Large intestine (tissue), 3 donors: ENCODE measurements around the gene ARRDC5. TPM values are rescaled to one million over a fixed set of nuclear protein-coding genes. Genes with fewer than 3 reads are reported as not detected.
"Not testable (repeated sequence)": the region's sequence is repeated elsewhere in the genome, so short reads cannot be mapped to it uniquely, and the experiment has no call there.

Experiments
- DNase-seq, 2 donors: peaks; one replicate each; pipeline versions ENCODE4 v3.0.0 to v3.0.0-alpha.2; 2013
- H3K27ac ChIP-seq: one replicate; pipeline ENCODE4 v1.5.1; 2013; ENCODE audit warnings: low read length
- H3K27me3 ChIP-seq: 2 replicates; pipeline ENCODE4 v1.6.1; 2013; ENCODE audit warnings: low read length; ENCODE audit not compliant: control insufficient read depth, insufficient read depth
- H3K36me3 ChIP-seq: 2 replicates; pipeline ENCODE4 v1.6.1; 2013; ENCODE audit warnings: low read length; ENCODE audit not compliant: control insufficient read depth, insufficient read depth
- H3K4me1 ChIP-seq: one replicate; pipeline ENCODE4 v1.6.1; 2013; ENCODE audit warnings: low read length; ENCODE audit not compliant: control insufficient read depth, insufficient read depth
- H3K4me3 ChIP-seq: one replicate; pipeline ENCODE4 v1.5.1; 2013; ENCODE audit warnings: low read length
- H3K9me3 ChIP-seq: one replicate; pipeline ENCODE4 v1.6.1; 2013; ENCODE audit warnings: mild to moderate bottlenecking, low read depth, low read length, moderate library complexity; ENCODE audit not compliant: control insufficient read depth
- WGBS: methylation state at CpG from one replicate; pipeline ENCODE4 v1.1.5; 2013; ENCODE audit warnings: low lambda C conversion rate; ENCODE audit not compliant: insufficient coverage; 5-methylcytosine and 5-hydroxymethylcytosine counted together
- polyA plus RNA-seq: library from polyadenylated mRNA; unstranded; fragments of 120-200 nt; gene quantifications from one replicate; pipeline ENCODE4 v1.2.1, GENCODE V29; 2013

Gene ARRDC5
- polyA plus RNA-seq, 1 donor, result 0.15 TPM

GRCh38 chr19:4909897-4910593 is 7.3 kb upstream of the ARRDC5 start:
- Histone ChIP-seq H3K27ac (no peak overlapping the region), H3K4me3 (peak overlapping the region; percentile 40), H3K27me3 (no peaks in the 10 kb centered on the region), H3K4me1 (peaks cover 27% of the 10 kb centered on the region), H3K9me3 (no peaks in the 10 kb centered on the region), H3K36me3 (no peaks in the 10 kb centered on the region)
- DNase-seq, result peak; percentile 87 to 93
- WGBS, result no CpG with 5 or more reads among the region's 85 CpGs

DNA sequence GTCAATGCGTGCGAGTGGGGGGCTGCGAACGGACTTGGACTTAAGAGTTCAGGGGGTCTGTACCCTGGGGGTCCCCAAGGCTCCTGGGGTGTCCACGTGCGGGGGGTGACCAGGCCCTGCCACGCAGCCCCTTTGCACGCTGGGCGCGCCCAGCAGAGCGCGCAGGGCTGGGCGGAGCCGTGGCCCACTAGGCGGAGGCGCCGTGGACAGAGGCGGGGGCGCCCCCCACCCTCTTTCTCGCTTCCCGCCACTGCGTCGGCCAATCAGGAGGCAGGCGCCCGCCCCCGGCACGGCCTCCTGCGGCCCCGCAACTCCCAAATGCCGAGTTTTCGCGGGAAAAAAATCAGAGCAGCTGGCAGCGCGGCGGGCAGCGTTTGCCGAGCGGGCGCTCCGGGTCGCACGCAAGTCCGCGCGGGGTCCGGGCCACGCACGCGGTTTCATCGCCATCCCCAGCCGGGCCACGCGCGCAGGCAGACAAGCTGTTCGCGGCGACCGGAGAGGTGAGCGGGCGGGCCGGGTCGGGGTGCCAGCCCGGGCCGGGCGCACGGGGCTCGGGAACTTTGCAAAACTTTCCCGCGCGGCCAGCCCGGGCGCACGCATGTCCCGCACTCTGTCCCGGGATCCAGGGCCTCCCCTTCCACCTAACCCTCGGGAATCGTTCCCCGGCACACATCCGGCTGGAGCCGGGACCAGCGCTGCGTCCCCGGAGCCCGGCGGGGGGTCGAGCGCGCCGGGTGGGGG is 6.6 kb upstream of the ARRDC5 start, which contains the start of gene UHRF1:
Gene UHRF1, plus strand, starts transcription at position 346 of the 741 bp plus-strand sequence. CDS start 1,385 bp downstream, outside the sequence.
- Histone ChIP-seq H3K27ac (peak within 1 kb of the TSS; percentile 23), H3K27me3 (no peaks in the 10 kb centered on the region), H3K9me3 (no peaks in the 10 kb centered on the region), H3K4me1 (peaks cover 25% of the 10 kb centered on the region), H3K36me3 (no peaks in the 10 kb centered on the region), H3K4me3 (peak within 1 kb of the TSS; percentile 40)
- peak in 1 of 2 donors; percentile 44 for DNase-seq
- WGBS, result no CpG with 5 or more reads among the region's 89 CpGs

- H3K27ac ChIP-seq, result peak overlapping the region; percentile 23
- DNase-seq, result no peak
These were observed 6.1 kb upstream of the ARRDC5 start for GRCh38 chr19:4908781-4909155.

DNA sequence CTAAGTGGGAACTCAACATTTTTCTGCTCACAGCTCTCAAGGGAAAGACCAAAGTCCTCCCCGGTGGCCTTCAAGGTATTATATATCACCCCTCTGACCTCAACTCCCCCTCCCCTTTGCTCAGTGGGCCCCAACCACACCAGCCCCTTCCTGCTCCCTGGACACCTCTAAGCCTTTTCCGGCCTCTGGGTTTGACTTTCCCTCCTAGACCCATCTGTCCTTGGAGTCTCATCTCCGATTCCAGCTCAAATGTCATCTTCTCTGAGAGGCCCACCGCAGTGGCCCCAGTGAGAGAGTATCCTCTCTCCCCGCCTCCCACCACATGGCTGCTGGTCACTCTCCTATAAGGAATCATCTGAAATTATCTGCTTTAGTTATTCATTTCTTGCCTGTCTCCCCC is 5.7 kb upstream of the ARRDC5 start:
- H3K27ac ChIP-seq, result peak overlapping the region; percentile 23
- 31% methylated on average over 2 of the region's 5 CpGs for WGBS
- H3K9me3 ChIP-seq, result no peaks in the 10 kb centered on the region
- no peak overlapping the region for H3K4me3 ChIP-seq
- H3K36me3 ChIP-seq, result no peaks in the 10 kb centered on the region
- H3K4me1 ChIP-seq, result peaks cover 25% of the 10 kb centered on the region
- no peaks in the 10 kb centered on the region for H3K27me3 ChIP-seq
- no peak for DNase-seq

More at GRCh38 chr19:4908781-4909155, 6.1 kb upstream of the ARRDC5 start:
- H3K27me3 ChIP-seq, result no peaks in the 10 kb centered on the region
- no CpG with 5 or more reads among the region's 15 CpGs for WGBS
- no peaks in the 10 kb centered on the region for H3K9me3 ChIP-seq
- H3K4me3 ChIP-seq, result peak overlapping the region; percentile 8
- peaks cover 25% of the 10 kb centered on the region for H3K4me1 ChIP-seq
- no peaks in the 10 kb centered on the region for H3K36me3 ChIP-seq

- H3K27me3 ChIP-seq, result no peaks in the 10 kb centered on the region
- H3K4me1 ChIP-seq, result peaks cover 24% of the 10 kb centered on the region
- H3K9me3 ChIP-seq, result no peaks in the 10 kb centered on the region
- no peaks in the 10 kb centered on the region for H3K36me3 ChIP-seq
- no peak overlapping the region for H3K4me3 ChIP-seq
- no CpG with 5 or more reads among the region's 8 CpGs for WGBS
- DNase-seq, result no peak
- no peak overlapping the region for H3K27ac ChIP-seq
These were observed 4.3 kb upstream of the ARRDC5 start for GRCh38 chr19:4906963-4907362.

DNA sequence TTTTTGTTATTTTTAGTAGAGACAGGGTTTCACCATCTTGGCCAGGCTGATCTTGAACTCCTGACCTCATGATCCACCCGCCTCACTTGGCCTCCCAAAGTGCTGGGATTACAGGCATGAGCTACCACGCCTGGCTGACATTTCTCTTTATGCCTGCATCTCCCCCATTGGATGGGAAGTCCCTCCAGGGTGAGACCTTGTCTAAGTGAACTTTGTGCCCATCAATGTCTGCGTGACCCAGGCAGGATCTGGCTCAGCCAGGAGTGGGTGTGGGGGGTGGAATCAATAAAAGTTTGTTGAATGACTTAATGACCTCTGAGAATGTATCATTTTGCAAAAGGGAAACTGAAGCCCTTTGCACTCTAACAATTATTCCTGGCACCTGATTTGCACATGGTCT is 1.8 kb upstream of the ARRDC5 start:
- DNase-seq, result no peak
- H3K4me1 ChIP-seq, result peaks cover 9% of the 10 kb centered on the region
- no peak overlapping the region for H3K27ac ChIP-seq
- H3K36me3 ChIP-seq, result no peaks in the 10 kb centered on the region
- H3K9me3 ChIP-seq, result no peaks in the 10 kb centered on the region
- no peaks in the 10 kb centered on the region for H3K27me3 ChIP-seq
- no CpG with 5 or more reads among the region's 3 CpGs for WGBS
- no peak overlapping the region for H3K4me3 ChIP-seq

GRCh38 chr19:4900879-4901278 is 1.8 kb downstream of the ARRDC5 start:
- H3K4me1 ChIP-seq, H3K27ac ChIP-seq, H3K27me3 ChIP-seq, H3K4me3 ChIP-seq, H3K36me3 ChIP-seq, H3K9me3 ChIP-seq, DNase-seq: not testable (repeated sequence)
- 93% methylated on average over 5 of the region's 13 CpGs for whole genome bisulfite sequencing

DNA sequence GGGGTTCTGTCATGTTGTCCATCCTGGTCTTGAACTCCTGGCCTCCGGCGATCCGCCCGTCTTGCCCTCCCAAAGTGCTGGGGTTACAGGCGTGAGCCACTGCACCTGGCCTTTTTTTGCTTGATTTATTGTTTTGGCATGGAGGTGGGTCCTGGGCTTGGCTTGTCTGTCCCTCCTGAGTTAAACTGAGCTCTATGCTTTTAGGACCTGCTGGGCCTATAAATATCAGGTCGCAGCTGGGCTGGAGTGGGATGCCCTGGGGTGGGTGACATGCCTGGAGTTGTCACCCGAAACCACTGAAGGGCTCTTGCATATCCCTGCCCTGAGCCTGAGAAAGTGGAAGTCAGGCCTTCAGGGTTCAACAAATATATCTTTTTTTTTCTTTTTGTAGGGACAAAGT is 5.5 kb downstream of the ARRDC5 start:
- no peak overlapping the region for H3K27ac ChIP-seq
- no peaks in the 10 kb centered on the region for H3K36me3 ChIP-seq
- no peak for DNase-seq
- no CpG with 5 or more reads among the region's 7 CpGs for WGBS
- no peak overlapping the region for H3K4me3 ChIP-seq
- no peaks in the 10 kb centered on the region for H3K27me3 ChIP-seq
- no peaks in the 10 kb centered on the region for H3K9me3 ChIP-seq
- no peaks in the 10 kb centered on the region for H3K4me1 ChIP-seq

DNA sequence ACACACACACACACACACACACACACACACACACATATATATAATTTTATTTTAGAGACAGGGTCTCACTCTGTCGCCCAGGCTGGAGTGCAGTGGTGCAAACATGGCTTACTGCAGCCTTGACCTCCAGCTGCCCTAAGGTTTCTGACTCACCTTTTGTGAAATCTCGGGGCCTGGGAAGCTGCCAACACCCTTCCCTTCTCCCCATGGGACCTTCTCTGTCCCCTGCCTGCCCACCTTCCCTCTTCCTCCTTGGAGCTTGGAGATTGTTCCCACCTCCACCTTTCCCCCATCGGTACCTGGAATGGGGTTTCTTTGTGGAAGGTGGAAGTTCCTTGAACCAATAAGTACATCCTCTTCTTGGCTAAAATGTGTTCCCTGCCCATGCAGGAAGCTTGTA is 6.3 kb downstream of the ARRDC5 start:
- Histone ChIP-seq H3K27me3 (no peaks in the 10 kb centered on the region), H3K27ac (no peak overlapping the region), H3K4me3 (no peak overlapping the region), H3K4me1 (no peaks in the 10 kb centered on the region), H3K36me3 (no peaks in the 10 kb centered on the region), H3K9me3 (no peaks in the 10 kb centered on the region)
- WGBS, result no CpG with 5 or more reads among the region's 3 CpGs
- no peak for DNase-seq

DNA sequence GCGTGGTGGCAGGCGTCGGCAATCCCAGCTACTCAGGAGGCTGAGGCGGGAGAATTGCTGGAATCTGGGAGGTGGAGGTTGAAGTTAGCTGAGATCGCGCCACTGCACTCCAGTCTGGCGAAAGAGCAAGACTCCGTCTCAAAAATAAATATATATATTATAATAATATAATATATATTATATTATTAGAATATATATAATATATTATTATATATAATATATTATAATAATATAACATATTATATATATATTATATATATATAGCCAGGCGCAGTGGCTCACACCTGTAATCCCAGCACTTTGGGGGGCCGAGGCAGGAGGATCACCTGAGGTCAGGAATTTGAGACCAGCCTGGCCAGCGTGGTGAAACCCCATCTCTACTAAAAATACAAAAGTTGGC is 9.7 kb downstream of the ARRDC5 start:
- H3K27ac ChIP-seq, H3K9me3 ChIP-seq, H3K36me3 ChIP-seq, DNase-seq, H3K4me3 ChIP-seq, H3K4me1 ChIP-seq, H3K27me3 ChIP-seq: not testable (repeated sequence)
- 100% methylated on average over 1 of the region's 11 CpGs for WGBS
